ENCODE data around the gene CNIH3.

Gene CNIH3

DNA sequence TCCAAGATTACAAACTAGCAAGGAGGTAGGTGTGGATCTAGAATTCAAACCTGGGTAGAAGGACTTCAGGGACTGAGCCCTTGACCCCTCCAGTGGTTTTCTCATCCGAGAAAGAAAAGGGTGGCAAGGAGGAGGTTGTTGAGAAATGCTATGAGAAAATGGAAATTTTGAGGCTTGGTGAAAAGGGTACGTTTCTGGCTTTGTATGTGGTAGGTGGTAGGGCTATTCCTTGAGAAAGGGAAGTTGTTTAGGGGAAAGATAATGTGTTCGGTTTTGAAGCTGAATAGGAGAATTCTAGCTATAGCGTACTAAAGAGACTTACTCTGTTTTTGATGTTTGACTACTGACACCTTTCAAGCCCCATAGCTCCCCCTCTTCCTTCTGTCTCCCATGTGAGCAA, 133.8 kb downstream of the CNIH3 start:
- DNase-seq: no peak

DNA sequence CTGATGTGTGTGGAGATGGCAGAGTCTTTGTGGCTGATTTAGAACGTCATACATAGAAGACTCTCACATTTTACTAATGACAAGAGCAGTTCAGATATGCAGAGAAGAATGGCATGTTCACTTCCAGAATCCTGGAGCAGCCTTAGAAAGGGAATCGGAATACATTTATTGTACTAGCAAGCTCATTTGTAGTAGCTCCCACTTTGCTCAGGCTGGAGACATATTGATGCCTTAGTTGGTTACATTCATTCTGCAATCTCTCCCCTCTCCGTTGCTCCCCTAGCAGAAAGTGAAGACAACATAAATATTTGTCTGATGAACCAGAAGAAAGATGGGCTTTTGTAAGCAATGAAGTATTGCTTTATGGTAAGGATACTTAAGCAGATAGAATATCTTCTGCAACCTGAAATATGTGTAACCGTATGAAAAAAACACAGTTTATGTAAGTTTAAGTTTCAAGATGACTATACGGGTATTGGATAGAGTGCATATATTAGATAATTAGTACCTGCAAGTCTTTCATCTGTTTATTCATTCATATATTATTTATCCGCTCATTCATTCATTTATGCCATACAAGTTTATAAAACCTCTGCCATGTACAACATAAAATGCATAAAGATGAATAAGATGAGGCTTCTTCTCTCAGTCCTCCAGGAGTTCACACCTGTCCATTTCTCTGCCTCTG, 135.7 kb downstream of the CNIH3 start:
- no peak for DNase-seq

DNA sequence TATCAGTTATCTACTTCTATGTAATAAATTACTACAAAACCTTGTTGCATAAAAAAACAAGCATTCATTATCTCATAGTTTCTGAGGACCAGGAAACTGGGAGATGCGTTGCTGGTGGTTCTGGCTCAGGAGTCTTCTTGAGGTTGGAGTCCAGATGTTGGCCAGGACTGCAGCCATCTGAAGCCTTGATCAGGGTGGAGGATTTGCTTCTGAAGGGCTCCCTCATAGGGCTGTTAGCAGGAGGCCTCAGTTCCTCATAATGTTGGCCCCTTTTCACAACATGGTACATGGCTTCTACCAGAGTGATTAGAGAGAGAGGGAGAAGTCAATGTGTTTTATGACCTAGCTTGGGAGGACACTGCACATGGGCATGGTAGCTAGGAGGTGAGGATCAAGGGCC, 137.4 kb downstream of the CNIH3 start:
- DNase-seq: no peak

DNA sequence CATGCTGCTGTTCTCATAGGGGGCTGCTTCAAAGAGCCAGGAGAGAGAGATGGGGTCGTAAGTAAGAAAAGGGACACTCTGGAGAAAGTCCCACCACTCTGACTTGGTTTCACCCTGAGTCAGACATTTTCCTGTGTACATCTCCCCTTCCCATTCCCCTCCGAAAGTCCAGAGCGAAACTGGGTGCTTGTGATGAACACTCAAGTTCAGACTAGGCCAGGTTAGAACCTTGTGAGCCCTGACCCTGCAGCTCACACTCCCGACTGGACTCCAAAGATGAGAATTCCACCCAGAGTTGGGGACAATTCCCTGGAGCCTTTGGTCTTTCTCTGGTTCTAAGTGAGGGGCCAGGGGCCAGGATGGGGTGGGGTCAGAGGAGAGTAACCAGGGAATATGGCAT, 139.5 kb downstream of the CNIH3 start:
- DNase-seq: no peak

DNA sequence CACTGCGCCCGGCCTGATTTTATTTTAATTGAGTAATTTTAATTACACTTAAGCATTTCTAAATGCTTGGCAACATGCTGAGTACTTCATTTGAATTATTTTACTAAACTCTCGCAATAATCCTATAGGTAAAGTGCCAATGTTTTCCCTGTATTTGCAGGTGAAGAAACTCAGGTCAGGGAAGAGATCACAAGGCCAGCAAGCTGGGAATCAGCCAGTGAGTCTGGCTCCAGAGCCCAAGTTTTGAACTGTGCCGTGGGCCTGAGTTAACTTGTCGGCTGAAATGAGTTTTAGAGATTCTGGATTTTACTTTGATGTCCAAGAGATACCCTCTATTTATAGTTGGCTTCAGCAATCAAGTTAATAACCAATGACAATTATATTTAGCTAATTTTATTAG, 141.4 kb downstream of the CNIH3 start:
- no peak for DNase-seq

DNA sequence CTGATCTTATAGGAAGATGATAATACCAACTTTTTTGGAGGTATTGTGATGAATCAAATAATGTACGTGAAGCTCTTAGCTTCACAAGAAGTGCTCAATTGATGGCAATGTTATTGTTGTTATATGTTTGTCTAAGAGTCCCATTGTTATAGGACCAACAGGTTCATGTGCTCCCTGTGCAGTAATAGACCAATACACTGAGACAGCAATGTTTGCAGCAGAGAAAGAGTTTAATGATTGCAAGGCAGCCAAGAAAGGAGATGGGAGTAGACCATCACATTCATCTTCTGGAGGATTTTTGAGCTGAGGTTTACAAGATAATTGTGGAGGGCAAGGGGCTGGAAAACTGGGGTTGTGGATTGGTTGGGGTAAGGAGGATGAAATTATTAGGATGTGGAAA, 143.0 kb downstream of the CNIH3 start:
- no peak for DNase-seq

DNA sequence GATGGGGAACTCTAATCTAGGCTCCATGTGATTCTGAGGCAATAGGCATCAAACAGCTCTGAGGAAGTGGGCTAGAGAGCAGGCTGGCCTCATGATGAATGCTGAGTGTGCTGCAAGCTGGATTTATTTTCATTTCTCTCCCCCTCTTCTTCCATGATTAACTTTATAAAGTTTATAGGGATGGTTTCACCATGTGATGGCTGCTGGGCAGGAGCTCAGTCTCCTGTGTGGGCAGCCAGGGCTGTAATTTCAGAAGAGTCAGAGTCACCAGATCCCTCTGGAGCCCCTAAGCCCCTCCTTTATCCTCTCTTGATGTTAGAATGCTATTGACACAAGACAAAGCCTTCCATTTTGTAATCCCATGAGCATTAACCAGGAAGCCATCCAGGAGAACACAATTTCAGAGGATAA, 143.6 kb downstream of the CNIH3 start:
- DNase-seq: no peak

DNA sequence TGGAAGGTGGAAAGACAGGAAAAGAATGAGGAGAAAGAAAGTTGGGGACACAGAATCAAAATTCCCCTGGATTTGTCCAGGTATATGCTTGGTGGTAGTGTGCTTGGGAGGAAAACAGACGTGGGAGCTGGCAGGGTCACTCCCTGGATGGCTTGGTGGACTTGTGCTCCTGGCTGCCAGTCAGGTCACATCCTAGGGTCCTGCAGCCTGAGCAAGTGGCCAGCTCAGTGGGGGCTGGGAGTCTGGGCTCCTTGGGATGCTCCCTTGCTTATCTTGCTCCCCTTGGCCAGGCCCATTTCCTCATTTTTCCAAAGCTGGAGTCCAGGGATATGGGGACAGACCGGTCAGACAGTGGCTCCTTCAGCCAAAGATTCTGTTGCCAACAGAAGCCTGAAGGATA, 144.0 kb downstream of the CNIH3 start:
- DNase-seq: no peak

DNA sequence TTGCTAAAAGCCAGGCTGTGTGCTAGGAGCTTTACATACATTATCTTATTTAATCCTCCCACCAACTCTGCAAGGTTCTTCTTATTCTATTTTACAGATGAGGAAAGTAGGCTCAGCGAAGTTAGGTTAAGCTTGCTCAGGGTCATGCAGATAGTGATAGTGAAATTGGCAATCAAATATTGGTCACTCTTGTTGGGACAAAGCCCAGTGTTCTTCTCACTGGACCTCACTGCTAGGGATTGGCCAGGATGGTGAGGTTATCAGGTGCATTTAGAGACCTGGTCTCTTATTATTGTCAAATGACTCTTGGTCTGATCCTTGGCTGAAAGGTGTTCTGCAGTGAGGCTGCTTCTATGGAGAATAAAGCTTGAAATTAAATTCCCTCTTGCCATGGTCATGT, 145.1 kb downstream of the CNIH3 start:
- DNase-seq: no peak

DNA sequence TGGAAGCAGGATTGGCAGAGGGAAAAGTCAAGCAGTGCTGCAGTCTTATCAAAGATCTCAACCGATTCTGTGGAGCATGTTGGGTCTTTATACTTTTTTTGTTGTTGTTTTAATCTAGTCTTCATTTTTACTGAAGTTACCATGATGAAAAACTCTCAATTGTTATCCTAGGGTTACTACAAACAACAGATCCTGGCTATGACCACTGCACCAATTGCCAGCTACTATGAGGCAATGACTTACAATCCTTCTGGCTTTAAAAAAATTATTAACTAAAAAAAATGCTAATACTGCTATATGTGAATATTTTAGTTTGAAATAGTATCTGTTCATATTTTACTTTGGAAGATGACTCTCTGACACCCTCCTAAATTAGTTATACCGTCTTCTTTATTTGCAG, 145.9 kb downstream of the CNIH3 start:
- DNase-seq: no peak

DNA sequence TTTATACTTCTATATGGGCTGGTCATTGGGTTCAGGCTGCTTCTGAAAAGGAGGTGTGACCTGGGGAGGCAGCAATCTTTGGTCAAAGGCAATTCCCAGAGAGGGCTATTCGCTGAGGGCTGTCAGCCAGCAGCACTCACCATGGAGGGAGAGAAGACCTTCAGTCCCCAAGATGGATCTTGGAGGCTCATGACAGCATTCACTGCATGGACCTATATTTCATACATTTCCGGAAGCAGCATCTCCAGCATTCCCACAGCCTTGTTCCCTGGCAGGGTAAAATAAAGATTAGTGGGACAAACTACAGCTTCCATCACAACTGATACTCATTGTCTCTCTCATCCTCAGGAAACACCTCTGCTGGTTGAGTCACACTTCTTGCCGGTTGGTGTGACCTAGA, 146.6 kb downstream of the CNIH3 start:
- DNase-seq: no peak

DNA sequence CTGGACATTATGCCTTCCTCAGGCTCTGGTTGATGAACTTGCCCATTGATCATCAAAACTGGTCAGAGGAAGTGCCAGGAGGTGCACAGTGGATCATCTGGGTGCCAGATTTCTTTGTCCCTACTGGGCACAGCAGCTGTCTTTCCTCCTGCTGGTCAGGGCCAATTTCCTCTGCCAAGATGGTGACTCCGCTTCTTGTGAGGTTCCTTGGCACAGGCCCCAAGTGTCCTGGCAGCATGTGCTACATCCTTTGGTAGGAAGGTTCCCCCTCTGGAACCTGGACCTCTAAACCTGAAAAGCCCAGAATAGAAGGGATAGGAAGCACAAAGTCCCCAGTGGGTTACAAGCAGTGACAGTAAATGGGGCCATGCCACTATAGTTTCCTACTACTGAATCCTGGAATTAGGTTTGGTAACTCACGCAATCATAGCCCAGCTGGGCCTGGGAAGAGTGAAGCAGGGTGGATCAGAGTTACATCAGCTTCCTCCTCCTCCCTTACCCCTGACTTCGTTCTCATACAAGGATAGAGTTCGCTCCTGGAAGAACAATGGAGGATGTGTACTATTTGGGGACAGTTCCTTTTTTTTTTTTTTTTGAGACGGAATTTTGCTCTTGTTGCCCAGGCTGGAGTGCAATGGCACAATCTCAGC, 147.1 kb downstream of the CNIH3 start:
- DNase-seq: no peak

DNA sequence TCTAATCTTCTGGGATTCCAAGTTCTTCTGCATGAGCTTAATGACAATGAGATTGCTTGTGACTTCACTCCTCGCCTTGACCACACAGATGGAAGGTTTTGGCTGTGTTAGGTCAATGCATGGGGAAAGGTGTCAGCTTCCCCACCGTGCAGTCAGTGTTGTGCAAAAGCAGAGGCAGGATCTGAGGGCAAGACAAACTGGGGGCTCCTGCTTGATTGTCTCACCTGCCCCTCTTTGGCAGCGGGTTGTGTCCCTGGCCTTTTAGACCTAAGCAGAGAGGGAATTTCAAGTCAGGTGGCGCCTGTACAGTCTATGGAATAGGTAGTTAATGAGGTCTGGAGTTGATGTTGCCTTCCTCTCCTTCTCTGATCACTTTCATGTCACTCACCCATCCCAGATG, 150.1 kb downstream of the CNIH3 start:
- DNase-seq: no peak

DNA sequence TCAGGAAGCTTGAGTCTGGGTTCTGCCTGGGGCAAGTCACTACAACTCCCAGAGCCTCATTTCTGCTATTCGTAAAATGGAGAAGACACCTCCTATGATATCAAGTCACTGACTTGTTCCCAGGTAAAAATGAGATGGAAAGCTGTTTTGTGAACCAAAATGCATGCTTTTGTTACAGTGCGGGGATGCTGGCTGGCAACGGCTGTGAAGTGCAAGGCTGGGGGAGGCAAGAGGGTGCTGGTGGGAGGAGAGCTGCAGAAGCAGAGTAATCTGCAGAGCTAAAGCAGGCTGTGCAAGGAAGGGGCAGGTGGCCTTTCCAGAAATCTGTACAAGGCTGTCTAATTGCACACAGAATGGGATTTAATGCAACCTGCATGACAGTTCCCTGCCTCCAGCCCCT, 150.9 kb downstream of the CNIH3 start:
- no peak for DNase-seq

DNA sequence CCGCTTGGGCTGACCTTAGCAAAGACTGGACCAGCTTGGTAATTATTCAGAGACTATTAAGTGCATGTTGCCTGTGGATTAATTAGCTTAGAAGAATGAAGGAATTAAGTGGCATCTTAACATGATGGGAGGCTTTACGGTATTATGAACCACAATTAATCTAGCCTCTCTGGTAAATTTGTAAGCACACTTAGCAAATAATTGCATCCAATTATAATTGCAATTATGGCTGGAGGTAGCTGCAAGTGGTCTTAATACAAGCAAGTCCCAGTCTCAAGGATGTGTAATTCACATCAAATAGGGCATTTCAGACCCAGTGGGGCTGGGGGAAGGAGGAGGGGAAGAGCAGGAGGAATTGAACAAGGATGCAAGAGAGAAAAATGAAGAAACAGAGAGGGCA, 151.6 kb downstream of the CNIH3 start:
- DNase-seq: no peak

DNA sequence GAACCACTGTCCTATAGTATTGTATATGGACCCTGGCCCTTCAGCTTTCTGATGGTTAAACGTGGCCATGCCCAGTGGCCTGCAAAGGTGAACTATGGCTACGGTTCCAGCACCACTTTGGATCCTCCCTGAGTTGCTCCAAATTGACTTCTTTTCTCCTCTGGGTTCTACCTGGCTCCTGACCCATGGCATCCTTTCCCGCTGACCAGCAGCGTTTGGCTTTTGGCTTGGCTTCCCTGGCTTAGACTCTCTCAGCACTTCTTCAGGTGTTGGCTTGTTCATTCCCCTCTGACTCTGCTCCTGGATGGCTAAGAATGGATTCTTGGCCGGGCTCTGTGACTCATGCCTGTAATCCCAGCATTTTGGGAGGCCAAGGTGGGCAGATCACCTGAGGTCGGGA, 152.9 kb downstream of the CNIH3 start:
- no peak for DNase-seq

DNA sequence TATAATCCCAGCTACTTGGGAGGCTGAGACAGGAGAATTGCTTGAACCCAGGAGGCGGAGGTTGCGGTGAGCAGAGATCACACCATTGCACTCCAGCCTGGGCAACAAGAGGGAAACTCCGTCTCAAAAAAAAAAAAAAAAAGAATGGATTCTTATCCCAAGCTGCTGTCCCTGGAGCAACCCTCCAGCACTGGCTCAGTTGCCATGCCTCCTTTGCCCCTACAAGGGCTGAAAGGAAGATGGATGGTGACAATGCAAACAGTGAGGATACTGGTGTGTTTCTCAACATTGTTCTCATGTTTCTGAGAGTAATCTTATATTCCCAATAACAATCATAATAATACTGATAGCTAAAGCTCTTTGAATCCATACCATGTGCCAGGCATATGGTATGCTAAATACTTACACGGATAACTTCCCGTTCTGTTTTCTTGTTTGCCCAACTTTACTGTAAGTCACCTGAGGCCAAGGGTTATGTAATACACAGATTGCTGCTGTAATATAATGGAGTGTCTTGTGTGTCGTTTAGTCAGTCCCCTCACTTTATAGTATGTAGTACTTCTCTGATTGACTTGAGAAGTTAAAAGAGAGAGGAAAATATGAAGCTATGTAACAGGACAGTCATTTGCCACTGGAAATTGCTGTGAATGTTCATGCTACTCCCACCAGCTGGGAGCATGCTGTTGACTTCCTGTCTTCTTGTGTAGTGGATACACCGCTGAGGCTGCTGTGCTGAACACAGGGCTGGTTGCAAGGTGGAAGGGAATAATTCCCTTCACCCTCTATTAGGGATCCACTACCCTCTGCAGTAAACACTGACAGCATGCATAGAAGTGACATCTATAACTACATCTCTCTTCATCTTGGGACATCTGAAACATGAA, 153.6 kb downstream of the CNIH3 start:
- DNase-seq: no peak

DNA sequence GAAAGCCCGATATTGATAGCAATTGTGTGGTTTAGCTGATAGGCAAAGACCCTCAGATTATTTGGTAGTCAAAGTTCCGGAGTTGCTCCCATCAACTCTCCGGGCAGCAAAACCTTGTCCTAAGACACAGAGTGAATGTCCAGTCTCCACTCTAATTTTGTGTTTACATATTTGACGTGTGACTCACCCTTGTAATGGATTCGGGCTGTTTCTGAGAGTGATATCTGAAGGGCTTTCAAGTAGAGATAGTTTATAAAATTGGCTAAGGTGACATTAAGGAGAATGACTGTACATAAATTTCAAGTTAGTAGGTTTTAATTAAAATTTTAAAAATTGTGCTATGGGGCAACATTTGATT, 154.2 kb downstream of the CNIH3 start:
- DNase-seq: no peak

DNA sequence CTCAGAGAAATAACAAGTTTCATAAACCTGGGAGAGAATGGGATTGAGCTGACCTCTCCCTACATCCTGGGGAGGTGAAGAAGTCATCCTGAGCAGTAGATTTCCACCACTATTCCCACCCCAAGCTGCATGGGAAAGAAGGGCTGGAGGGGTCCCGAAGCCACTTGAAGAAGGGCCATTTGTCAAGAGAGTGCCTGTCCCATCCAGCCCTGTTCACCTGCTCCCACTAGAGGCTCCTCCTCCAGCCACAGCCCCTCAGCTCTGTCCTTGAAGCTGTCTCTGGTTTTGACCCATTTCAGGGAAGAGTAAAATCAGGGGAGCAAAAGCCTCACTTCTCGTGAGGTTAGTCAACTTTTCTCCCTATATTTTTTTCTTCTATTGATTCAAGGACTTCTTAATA, 157.5 kb downstream of the CNIH3 start:
- DNase-seq: no peak

DNA sequence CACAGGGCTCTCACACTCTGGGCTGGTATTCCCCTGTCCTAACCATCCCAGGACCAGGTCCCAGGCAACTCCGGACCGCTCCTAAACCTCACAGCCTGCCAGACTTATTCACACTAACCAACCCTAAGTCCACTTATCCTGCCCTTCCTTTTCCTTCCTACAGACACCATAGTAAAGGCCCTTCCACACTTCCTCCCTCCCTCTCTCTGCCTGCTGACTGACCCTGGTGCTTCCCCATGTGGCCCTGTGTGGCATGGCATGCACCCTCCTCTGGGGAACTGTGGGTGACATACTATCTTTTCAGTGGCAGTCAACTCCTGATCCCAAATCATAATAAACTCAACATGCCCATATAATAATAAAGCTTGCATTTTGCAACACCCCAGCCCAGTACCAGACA, 158.3 kb downstream of the CNIH3 start:
- no peak for DNase-seq

DNA sequence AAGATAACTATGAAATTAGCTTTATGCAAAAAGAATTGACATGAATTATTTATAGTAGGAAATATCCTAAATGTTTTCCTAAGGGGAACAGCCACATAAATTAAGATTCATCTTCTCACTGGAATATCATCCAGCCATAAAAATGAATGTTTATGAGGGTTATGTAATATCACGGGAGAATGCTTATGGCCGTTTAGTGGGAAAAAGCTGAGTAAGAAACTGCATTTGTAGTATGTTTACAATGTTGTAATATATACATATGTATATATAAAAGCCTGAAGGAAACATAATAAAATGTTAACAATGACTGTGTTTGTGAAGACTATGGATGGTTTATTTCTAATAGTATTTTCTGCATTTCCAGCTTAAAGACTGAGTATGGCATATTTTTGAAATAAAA, 161.1 kb downstream of the CNIH3 start:
- no peak for DNase-seq

DNA sequence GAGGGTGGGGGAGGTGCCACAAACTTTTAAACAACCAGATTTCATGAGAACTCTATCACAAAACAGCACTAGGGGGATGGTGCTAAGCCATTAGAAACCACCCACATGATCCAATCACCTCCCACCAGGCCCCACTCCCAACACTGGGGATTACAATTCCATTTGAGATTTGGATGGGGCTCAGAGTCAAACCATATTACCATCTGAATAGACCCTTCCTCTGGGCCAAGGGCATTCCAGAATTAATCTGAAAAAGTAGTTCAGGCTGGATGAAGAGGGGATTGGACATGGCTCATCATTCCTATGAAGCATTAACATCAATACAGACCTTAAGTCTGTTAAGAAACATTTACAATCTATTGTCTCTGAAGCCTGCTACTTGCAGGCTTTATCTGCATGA, 163.4 kb downstream of the CNIH3 start:
- DNase-seq: no peak

DNA sequence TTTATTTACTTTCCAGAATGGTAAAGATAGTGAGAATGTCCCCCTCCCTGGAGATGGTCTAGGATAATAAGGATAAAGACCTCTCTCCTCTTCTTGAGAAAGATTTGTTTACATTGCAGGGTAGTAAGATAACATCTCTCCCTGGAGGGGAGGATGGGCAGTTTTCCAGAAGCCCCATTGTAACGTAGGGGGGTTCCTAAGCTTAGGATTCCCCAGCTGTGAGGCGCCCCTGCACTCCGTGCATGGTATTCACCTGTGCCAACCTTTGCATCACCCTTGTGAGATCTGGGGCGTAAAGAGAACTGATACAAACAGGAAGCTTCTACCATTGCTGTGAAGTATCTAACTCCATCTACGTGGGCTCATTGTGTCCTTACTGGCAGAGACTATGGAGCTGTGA, 164.6 kb downstream of the CNIH3 start:
- no peak for DNase-seq

DNA sequence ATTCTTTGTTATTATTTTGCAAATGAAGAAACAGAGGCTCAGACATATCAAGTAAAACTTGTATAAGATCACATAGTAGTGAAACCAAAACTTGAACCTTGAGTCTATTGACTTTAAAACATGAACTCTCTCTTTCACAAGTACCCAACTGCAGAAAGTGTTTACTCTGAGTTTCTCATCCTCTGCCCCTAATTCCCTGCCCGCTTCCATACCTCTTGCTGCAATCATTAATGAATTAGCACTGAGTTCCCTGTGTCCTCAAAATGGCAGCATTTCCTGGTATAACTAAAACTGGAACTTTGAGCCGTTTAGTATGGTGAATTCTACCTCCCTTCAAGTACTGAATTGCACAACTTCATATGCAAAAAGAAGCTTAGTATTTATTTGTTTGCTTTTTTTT, 165.7 kb downstream of the CNIH3 start:
- no peak for DNase-seq

All from stimulated activated CD4-positive, alpha-beta T cell treated with anti-CD3 and anti-CD28 coated beads, Interleukin-4, amount 100 ng/mL, for 24 hours (primary cell).